Astrocyte (in vitro differentiated cells and primary cell): ENCODE measurements around the gene GNB1L.

Experiments
- EZH2 ChIP-seq: IDR thresholded peaks from 2 replicates; pipeline ENCODE4 v1.6.1; 2012; ENCODE audit warnings: mild to moderate bottlenecking, low read length, inconsistent platforms; ENCODE audit not compliant: insufficient read depth
- TF ChIP-seq, protein P1 (sequence below): IDR thresholded peaks from 2 replicates; pipeline ENCODE4 v1.5.1; 2011; ENCODE audit warnings: low read depth, mild to moderate bottlenecking, inconsistent platforms, low read length, moderate library complexity; ENCODE audit not compliant: insufficient read depth

DNA sequence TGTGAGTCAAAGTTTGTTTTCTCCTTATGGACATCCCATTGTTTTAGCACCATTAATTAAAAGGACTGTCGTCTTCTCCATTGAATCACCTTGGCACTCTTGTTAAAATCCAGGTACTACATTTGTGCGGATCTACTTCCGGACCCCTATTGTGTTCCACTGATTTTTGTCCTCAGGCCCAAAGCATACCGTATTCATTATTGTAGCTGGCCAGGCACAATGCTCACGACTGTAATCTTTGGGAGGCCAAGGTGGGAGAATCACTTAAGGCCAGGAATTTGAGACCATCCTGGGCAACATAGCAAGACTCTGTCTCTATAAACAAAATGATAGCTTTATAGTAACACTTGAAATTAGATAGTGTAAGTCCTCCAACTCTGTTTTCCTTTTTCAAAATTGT, 8.9 kb upstream of the GNB1L start:
- TF ChIP-seq, protein P1, sequence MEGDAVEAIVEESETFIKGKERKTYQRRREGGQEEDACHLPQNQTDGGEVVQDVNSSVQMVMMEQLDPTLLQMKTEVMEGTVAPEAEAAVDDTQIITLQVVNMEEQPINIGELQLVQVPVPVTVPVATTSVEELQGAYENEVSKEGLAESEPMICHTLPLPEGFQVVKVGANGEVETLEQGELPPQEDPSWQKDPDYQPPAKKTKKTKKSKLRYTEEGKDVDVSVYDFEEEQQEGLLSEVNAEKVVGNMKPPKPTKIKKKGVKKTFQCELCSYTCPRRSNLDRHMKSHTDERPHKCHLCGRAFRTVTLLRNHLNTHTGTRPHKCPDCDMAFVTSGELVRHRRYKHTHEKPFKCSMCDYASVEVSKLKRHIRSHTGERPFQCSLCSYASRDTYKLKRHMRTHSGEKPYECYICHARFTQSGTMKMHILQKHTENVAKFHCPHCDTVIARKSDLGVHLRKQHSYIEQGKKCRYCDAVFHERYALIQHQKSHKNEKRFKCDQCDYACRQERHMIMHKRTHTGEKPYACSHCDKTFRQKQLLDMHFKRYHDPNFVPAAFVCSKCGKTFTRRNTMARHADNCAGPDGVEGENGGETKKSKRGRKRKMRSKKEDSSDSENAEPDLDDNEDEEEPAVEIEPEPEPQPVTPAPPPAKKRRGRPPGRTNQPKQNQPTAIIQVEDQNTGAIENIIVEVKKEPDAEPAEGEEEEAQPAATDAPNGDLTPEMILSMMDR: no peak
- TF ChIP-seq EZH2: no peak
